ENCODE data around the gene ATE1. TPM values are rescaled to one million over a fixed set of nuclear protein-coding genes. Genes with fewer than 3 reads are reported as not detected.
"Not testable (repeated sequence)": the region's sequence is repeated elsewhere in the genome, so short reads cannot be mapped to it uniquely, and the experiment has no call there.

ATE1 gene
- total RNA-seq, 2 donors from 2014 or later, result 16.5 to 24.4 TPM

DNA sequence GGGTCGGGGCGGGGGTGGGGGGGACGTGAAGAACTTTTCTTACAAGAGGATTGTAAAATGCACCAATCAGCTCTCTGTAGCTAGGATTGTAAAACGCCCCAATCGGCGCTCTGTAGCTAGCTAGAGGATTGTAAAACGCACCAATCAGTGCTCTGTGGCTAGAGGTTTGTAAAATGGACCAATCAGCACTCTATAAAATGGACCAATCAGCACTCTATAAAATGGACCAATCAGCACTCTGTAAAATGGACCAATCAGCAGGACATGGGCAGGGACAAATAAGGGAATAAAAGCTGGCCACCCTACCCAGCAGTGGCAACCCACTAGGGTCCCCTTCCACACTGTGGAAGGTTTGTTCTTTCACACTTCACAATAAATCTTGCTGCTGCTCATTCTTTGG, 9.0 kb downstream of the ATE1 start:
- Mint-ChIP-seq H3K36me3 (ENCODE audit: low read depth) (peaks cover 77% of the 10 kb centered on the region), H3K4me1 (peaks cover 12% of the 10 kb centered on the region)
- not testable (repeated sequence) for H3K4me3 Mint-ChIP-seq; H3K9me3 Mint-ChIP-seq; H3K27me3 Mint-ChIP-seq; ATAC-seq (replicated peaks); H3K27ac Mint-ChIP-seq

DNA sequence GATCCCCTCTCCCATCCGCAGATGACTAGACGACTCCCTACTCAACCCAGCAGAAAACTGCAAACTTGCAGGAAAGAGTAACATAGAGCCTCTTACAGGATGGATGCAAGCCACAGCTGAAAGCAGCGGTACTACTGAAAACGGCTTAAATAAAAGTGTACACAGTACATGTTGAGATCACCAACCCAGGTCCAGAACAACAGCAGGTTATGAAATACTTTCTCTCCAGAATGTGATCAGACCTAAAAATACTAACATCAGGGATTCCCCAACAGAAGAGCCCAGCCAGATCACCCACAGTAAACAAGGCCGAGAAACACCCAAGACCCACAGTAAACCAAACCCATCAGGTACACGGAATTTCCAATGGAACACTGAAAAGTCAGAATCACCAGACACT, 13.2 kb downstream of the ATE1 start:
- Mint-ChIP-seq H3K4me1 (peaks cover 12% of the 10 kb centered on the region), H3K27me3 (no peaks in the 10 kb centered on the region), H3K36me3 (ENCODE audit: low read depth) (peaks cover 73% of the 10 kb centered on the region), H3K4me3 (no peak overlapping the region), H3K27ac (no peak overlapping the region), H3K9me3 (no peaks in the 10 kb centered on the region)
- ATAC-seq (replicated peaks), result no peak

DNA sequence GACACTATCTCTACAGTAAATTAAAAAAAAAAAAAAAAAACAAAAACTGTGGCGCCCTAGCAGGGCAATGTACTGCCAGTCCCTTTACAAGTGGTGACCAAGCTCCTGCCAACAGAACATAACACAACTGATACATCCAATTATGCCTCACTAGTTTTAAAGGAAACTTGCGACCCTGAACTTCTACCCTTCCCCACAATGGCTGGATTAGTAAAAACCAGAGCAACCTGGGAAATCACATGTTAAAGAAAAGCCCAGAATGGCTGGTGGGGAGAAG, 16.5 kb downstream of the ATE1 start:
- H3K27ac Mint-ChIP-seq, result no peak overlapping the region
- H3K4me1 Mint-ChIP-seq, result peaks cover 8% of the 10 kb centered on the region
- no peaks in the 10 kb centered on the region for H3K9me3 Mint-ChIP-seq
- ATAC-seq (replicated peaks), result peak; percentile 24
- peaks cover 80% of the 10 kb centered on the region for H3K36me3 Mint-ChIP-seq (ENCODE audit: low read depth)
- H3K4me3 Mint-ChIP-seq, result no peak overlapping the region
- H3K27me3 Mint-ChIP-seq, result no peaks in the 10 kb centered on the region

DNA sequence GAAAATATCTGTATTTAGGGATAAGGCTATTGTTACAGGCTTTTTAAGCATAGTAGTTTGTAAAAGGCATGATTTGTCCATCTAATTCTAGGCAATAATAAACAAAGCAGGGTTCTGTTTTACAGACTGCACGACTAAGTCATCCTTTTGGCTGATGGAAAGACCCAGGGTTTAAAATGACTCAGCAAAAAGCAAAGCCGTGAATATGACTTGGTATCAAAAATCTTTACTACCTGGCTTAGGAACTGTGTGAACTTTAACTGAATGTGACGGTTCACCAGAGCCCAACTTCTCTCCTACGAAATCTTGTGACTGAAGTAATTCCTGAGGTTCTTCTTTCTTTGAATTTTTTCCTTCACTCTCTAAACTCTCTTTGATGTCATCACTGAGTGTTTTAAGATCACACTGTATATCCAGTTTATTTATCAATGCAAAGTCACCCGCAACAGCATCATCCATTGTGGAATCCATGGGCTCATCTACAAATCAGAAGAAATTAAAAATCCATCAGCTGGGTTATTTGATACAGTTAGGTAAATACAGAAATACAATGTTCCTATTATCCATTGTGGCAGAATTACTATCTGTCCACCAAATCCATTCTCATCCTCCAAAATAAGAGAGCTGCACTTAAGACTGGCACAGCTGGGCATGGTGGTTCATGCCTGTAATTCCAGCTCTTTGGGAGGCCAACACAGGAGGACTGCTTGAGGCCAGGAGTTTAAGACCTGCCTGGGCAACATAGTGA, 17.0 kb downstream of the ATE1 start:
- H3K9me3 Mint-ChIP-seq, result no peaks in the 10 kb centered on the region
- peak; percentile 60 for ATAC-seq (replicated peaks)
- peaks cover 80% of the 10 kb centered on the region for H3K36me3 Mint-ChIP-seq (ENCODE audit: low read depth)
- peak overlapping the region; percentile 37 for H3K27ac Mint-ChIP-seq
- H3K4me3 Mint-ChIP-seq, result no peak overlapping the region
- H3K4me1 Mint-ChIP-seq, result peaks cover 8% of the 10 kb centered on the region
- H3K27me3 Mint-ChIP-seq, result no peaks in the 10 kb centered on the region

DNA sequence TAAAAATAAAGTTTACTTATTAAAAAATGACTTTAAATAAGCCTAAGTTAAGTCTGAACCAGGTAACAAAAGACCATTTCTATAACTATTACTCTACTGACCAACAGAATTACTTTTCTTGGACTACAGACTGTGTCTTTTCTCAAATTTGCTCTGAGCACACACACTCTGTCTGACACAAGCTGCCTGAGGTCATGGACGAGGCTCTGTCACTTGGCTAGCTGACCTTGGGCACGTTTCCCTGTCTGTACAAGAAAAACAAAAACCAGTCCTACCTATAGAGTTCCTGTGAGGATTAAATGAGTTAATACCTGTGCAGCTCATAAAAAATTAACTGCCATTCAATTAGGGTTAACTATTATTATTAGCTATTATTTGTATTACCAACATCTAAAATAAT, 22.9 kb downstream of the ATE1 start:
- H3K4me3 Mint-ChIP-seq, result no peak overlapping the region
- no peak overlapping the region for H3K27ac Mint-ChIP-seq

DNA sequence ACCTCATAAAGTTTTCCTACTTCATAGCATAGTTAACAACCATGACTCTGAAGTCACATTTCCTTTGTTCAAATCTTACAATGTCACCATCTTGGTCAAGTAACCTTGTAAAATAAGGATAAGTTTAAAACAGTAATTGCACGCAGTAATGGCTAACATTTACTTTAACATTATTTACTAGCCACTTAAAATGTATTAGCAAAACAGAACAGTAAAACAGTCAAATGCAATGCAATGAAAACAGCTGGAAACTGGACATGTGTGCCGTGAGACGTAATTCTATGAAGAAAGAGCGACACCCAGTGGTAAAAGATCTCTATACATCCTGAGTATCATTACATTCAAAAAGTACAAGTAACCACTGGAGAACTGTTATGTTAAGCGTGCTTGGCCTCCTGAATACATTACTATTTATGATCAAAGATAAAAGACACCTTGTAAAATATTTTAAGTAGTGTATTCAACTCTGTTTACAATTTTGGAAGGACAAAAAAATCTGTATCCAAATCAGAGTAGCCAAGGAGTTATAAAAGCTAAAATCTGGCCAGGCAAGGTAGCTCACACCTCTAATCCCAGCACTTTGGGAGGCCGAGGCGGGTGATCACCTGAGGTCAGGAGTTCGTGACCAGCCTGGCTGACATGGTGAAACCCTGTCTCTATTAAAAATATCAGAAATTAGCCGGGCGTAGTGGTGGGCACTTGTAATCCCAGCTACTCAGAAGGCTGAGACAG, 27.2 kb downstream of the ATE1 start:
- Mint-ChIP-seq H3K27me3 (no peaks in the 10 kb centered on the region), H3K4me3 (no peak overlapping the region), H3K36me3 (ENCODE audit: low read depth) (peaks cover 67% of the 10 kb centered on the region), H3K4me1 (no peaks in the 10 kb centered on the region), H3K27ac (no peak overlapping the region), H3K9me3 (no peaks in the 10 kb centered on the region)
- peak; percentile 64 for ATAC-seq (replicated peaks)

More for the DNA sequence above, 22.9 kb downstream of the ATE1 start:
- peaks cover 63% of the 10 kb centered on the region for H3K36me3 Mint-ChIP-seq (ENCODE audit: low read depth)
- no peaks in the 10 kb centered on the region for H3K9me3 Mint-ChIP-seq
- ATAC-seq (replicated peaks), result no peak
- H3K4me1 Mint-ChIP-seq, result no peaks in the 10 kb centered on the region
- H3K27me3 Mint-ChIP-seq, result no peaks in the 10 kb centered on the region

DNA sequence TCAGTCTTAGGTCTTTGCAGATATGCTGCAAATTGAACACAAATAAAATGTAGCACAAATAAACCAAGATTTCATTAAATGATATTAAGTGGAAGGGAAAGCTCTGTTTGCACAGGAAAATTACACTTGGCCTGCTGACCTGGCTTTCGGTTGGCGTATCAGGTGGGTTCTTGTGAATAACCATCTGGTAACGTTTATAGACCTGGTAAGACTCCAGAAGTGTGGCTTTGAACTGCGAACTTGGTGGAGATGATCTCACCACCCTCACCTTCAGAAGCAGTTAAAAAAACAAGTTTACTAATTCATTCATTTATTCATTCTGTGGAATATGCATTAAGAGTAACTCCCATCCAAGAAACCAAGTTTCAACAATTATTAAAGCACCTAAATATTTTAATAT, 28.1 kb downstream of the ATE1 start:
- no peak overlapping the region for H3K4me3 Mint-ChIP-seq
- H3K27ac Mint-ChIP-seq, result no peak overlapping the region
- no peaks in the 10 kb centered on the region for H3K27me3 Mint-ChIP-seq
- ATAC-seq (replicated peaks), result no peak
- no peaks in the 10 kb centered on the region for H3K4me1 Mint-ChIP-seq
- H3K36me3 Mint-ChIP-seq (ENCODE audit: low read depth), result peaks cover 66% of the 10 kb centered on the region
- no peaks in the 10 kb centered on the region for H3K9me3 Mint-ChIP-seq

DNA sequence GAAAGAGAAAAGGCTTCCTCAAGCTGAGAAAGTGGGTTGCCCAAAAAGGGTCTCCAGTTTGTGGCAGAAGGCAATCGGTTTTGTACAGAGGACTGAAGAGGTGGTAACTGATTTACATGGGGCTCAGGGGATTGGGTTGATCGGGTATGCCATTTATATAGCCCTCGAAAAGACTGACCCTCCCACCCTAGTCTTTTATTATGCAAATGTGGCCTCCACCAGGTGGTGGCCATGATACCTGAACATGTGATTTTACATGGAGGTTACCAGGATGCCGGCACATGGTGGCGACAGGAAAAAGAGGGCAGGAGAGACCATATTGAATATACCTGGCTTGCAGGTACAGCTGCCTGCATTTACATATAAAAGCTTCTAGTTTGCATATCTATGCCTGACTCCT, 36.7 kb downstream of the ATE1 start:
- Mint-ChIP-seq H3K36me3 (ENCODE audit: low read depth) (peaks cover 51% of the 10 kb centered on the region), H3K27ac (peak overlapping the region; percentile 63), H3K4me3 (no peak overlapping the region), H3K27me3 (no peaks in the 10 kb centered on the region), H3K4me1 (peaks cover 4% of the 10 kb centered on the region), H3K9me3 (no peaks in the 10 kb centered on the region)
- ATAC-seq (replicated peaks), result no peak

DNA sequence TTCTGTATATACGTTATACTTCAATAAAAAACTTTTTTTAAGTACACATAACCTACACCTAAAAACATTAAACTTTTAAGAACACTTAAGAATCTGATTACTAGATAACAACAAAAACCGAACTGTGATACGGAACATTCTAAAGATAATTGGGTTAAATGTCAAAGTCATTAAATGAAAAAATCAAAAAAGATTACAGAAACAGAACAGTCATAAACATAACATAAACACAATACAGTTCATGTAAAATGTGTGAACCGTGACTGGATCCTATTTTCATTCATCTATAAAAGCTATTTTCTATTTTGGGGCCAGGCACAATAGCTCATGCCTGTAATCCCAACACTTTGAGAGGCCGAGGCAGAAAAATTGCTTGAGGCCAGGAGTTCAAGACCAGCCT, 38.6 kb downstream of the ATE1 start:
- no peak overlapping the region for H3K27ac Mint-ChIP-seq
- H3K4me1 Mint-ChIP-seq, result peaks cover 4% of the 10 kb centered on the region
- no peak for ATAC-seq (replicated peaks)
- H3K36me3 Mint-ChIP-seq (ENCODE audit: low read depth), result peaks cover 43% of the 10 kb centered on the region
- no peaks in the 10 kb centered on the region for H3K27me3 Mint-ChIP-seq
- H3K4me3 Mint-ChIP-seq, result no peak overlapping the region
- H3K9me3 Mint-ChIP-seq, result no peaks in the 10 kb centered on the region

DNA sequence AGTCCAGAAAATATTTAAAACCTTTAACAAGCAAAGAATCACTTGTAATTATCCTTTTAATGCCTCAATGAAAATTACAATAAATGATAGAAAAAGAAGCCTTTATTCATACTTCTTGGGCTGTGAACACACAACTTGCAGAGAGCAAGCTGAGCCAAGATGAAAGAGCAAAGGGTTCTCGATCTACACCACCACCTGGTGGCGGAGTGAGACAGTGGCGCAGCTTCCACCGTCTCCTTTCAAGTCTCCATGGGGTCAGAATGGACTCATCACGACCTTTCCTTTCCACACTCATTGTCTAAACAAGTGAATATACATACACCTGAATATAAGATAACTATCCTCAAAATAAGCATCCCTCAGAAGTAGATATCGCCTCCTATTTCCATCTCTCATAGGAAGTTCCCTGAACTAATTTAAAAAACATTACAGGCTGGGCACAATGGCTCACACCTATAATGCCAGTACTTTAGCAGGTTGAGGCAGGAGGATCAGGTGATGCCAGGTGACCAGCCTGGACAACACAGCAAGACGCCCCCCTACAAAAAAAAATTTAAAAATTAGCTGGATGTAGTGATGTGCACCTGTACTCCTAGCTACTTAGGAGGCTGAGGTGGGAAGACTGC, 40.7 kb downstream of the ATE1 start:
- H3K27me3 Mint-ChIP-seq, result no peaks in the 10 kb centered on the region
- H3K27ac Mint-ChIP-seq, result peak overlapping the region; percentile 30
- no peaks in the 10 kb centered on the region for H3K9me3 Mint-ChIP-seq
- H3K4me3 Mint-ChIP-seq, result no peak overlapping the region
- H3K4me1 Mint-ChIP-seq, result peaks cover 7% of the 10 kb centered on the region
- H3K36me3 Mint-ChIP-seq (ENCODE audit: low read depth), result peaks cover 44% of the 10 kb centered on the region
- ATAC-seq (replicated peaks), result peak; percentile 70

DNA sequence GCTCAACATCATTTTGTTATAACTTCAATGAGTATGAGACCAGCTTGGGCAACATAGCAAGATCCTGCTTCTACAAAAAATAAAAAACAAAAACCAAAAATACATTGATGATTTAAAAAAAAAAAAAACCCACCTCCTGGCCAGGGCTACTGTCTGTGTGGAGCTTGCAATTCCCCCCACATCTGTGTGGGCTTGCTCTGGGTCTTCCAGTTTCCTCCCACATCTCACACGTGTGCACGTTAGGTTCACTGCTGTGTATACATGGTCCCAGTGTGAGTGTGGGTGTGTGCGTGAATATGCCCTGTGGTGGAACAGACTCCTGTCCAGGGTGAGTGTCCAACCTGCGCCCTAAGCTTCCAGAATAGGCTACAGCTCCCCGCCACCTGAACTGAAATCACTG, 41.6 kb downstream of the ATE1 start:
- Mint-ChIP-seq H3K4me1 (peaks cover 7% of the 10 kb centered on the region), H3K36me3 (ENCODE audit: low read depth) (peaks cover 45% of the 10 kb centered on the region), H3K27me3 (no peaks in the 10 kb centered on the region), H3K27ac (no peak overlapping the region), H3K9me3 (no peaks in the 10 kb centered on the region), H3K4me3 (no peak overlapping the region)
- ATAC-seq (replicated peaks), result no peak

DNA sequence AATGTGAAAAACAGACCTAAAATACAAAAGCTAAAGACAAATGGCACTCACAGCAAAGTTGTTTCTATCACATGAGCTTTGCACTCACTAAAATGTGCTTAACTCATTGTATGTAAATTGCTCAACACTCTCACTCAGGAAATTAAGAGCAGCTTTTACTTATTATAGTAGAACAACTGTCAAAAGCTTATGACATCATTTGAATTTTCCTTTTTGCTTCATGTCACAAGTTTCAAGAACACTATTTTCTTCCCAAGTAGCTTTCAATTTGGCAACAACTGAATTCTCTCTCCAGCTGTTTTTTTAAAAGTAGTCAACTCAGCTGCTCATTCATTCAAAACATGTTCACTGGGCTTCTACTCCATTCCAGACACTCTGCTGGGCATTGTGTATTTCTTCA, 46.9 kb downstream of the ATE1 start:
- ATAC-seq (replicated peaks), result no peak
- no peak overlapping the region for H3K27ac Mint-ChIP-seq
- no peaks in the 10 kb centered on the region for H3K9me3 Mint-ChIP-seq
- H3K36me3 Mint-ChIP-seq (ENCODE audit: low read depth), result peaks cover 48% of the 10 kb centered on the region
- peaks cover 3% of the 10 kb centered on the region for H3K4me1 Mint-ChIP-seq
- no peak overlapping the region for H3K4me3 Mint-ChIP-seq
- H3K27me3 Mint-ChIP-seq, result no peaks in the 10 kb centered on the region

DNA sequence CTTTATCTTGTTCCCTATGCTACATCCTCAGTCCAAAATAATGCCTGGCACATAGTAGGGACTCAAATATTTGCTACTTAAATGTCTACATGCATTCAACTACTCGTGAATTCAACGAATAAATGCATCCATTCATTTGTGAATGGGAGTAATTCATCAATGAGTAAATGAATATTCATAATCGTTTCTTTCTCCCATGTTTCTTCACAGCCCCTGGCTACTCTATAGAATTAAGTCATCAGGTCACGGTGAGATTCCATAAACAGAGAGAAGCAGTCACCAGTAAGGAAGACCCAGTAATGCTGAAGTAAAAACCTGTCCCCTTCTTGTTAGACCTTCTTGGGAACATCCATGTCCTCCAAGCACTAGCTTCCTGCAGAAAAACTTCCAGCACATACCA, 48.4 kb downstream of the ATE1 start:
- Mint-ChIP-seq H3K9me3 (no peaks in the 10 kb centered on the region), H3K27ac (no peak overlapping the region), H3K36me3 (ENCODE audit: low read depth) (peaks cover 48% of the 10 kb centered on the region), H3K4me1 (peaks cover 3% of the 10 kb centered on the region), H3K4me3 (no peak overlapping the region), H3K27me3 (no peaks in the 10 kb centered on the region)
- ATAC-seq (replicated peaks), result no peak

DNA sequence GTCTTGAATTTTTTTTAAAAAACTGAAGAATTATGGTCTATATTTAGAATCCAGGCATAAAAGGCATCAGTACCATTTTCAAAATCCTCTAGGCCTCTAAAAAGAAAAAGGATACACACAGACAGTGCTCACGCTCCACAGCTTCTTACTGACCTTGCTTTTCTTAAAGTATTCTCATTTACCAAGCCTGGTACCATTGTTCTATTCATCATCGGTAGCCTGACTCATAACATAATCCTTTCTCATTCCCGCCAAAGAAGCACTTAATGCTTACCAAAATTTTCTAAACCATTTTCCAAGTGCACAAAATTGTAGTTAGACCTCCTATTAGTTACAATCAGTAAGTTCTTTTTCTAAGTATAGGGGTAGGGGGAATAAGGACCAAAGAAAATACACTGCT, 54.6 kb downstream of the ATE1 start:
- H3K27me3 Mint-ChIP-seq, result no peaks in the 10 kb centered on the region
- no peak for ATAC-seq (replicated peaks)
- H3K4me1 Mint-ChIP-seq, result no peaks in the 10 kb centered on the region
- peaks cover 49% of the 10 kb centered on the region for H3K36me3 Mint-ChIP-seq (ENCODE audit: low read depth)
- no peak overlapping the region for H3K4me3 Mint-ChIP-seq
- H3K27ac Mint-ChIP-seq, result no peak overlapping the region
- H3K9me3 Mint-ChIP-seq, result no peaks in the 10 kb centered on the region

DNA sequence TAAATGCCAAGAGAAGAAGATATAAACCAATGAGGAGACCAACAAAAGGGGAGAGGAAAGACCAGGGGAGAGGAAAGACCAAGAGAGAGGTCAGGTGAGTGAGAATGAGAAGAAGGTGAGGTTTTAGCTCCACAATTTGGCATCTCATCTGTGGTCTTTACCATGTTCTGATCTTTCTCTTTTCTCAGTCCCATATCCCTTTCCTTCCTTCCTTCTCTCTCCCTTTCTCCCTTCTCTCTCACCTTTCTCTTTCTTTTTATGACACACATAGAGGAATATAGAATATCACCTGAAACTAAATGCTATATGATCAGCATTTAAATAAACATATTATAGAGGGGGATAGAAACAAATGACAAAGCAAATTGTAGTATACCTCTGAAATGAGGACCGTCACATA, 57.4 kb downstream of the ATE1 start:
- Mint-ChIP-seq H3K36me3 (ENCODE audit: low read depth) (peaks cover 52% of the 10 kb centered on the region), H3K9me3 (no peaks in the 10 kb centered on the region), H3K27ac (no peak overlapping the region), H3K4me1 (no peaks in the 10 kb centered on the region), H3K27me3 (no peaks in the 10 kb centered on the region), H3K4me3 (no peak overlapping the region)
- ATAC-seq (replicated peaks), result no peak
